DND-41 (cell line): ENCODE results near the gene CRACR2A.

Source experiments
- ATAC-seq: fragments of 200-7000 bp; cut with Tn5 transposase; 3 replicates; pipeline ENCODE4 v1.9.1; 2021; ENCODE audit warnings: low read depth; ENCODE audit not compliant: insufficient read depth
- DNase-seq: peaks from one replicate; pipeline ENCODE4 v3.0.0-alpha.2; 2020
- H2AFZ ChIP-seq: 2 replicates; pipeline ENCODE4 v1.6.0; 2012; ENCODE audit warnings: low read depth, low read length
- H3K27ac ChIP-seq: 2 replicates; pipeline ENCODE4 v1.5.1; 2012; ENCODE audit warnings: low read length, inconsistent platforms
- H3K27me3 ChIP-seq: fragments of 200-600 bp; sonication (generic); 2 replicates; pipeline ENCODE4 v1.6.0; 2012; ENCODE audit warnings: low read length, mild to moderate bottlenecking, inconsistent platforms; ENCODE audit not compliant: insufficient read depth, poor library complexity
- H3K36me3 ChIP-seq: 2 replicates; pipeline ENCODE4 v1.5.1; 2012; ENCODE audit warnings: low read length, inconsistent platforms; ENCODE audit not compliant: insufficient read depth
- H3K4me1 ChIP-seq: 2 replicates; pipeline ENCODE4 v1.5.1; 2012; ENCODE audit warnings: mild to moderate bottlenecking, low read length; ENCODE audit not compliant: insufficient read depth
- H3K4me2 ChIP-seq: 2 replicates; pipeline ENCODE4 v1.6.0; 2012; ENCODE audit warnings: mild to moderate bottlenecking, moderate library complexity, low read length, inconsistent platforms; ENCODE audit not compliant: insufficient read depth
- H3K4me3 ChIP-seq, 2 experiments: fragments of 200-600 bp in 1 of 2; shearing (Covaris generic) in 1 of 2; 2 replicates each; pipeline ENCODE4 v1.5.1; 2012 to 2016; ENCODE audit warnings: inconsistent platforms in 2 of 2, low read length in 2 of 2, mild to moderate bottlenecking in 2 of 2, low read depth in 1 of 2, moderate library complexity in 1 of 2
- H3K79me2 ChIP-seq: 2 replicates; pipeline ENCODE4 v1.6.0; 2012; ENCODE audit warnings: low read length, inconsistent platforms; ENCODE audit not compliant: insufficient read depth
- H3K9ac ChIP-seq: 2 replicates; pipeline ENCODE4 v1.6.0; 2012; ENCODE audit warnings: low read depth, mild to moderate bottlenecking, inconsistent platforms, low read length, moderate library complexity
- H3K9me3 ChIP-seq: 2 replicates; pipeline ENCODE4 v1.5.1; 2012; ENCODE audit warnings: low read length, moderate library complexity, mild to moderate bottlenecking, inconsistent platforms; ENCODE audit not compliant: insufficient read depth, severe bottlenecking
- H4K20me1 ChIP-seq: 2 replicates; pipeline ENCODE4 v1.6.0; 2012; ENCODE audit warnings: low read length; ENCODE audit not compliant: insufficient read depth
- CTCF ChIP-seq: IDR thresholded peaks from 2 replicates; pipeline ENCODE4 v1.5.1; 2012; ENCODE audit warnings: borderline replicate concordance, low read length, moderate library complexity, mild to moderate bottlenecking; ENCODE audit not compliant: poor library complexity, severe bottlenecking; ENCODE audit errors: extremely low read depth
- EZH2 ChIP-seq: IDR thresholded peaks from 3 replicates; pipeline ENCODE4 v1.6.1; 2012; ENCODE audit warnings: borderline replicate concordance, low read depth, mild to moderate bottlenecking, moderate library complexity, low read length, inconsistent platforms; ENCODE audit not compliant: severe bottlenecking

Gene CRACR2A

GRCh38 chr12:3790642-3791041 is 37.7 kb upstream of the CRACR2A start:
- H3K4me1 ChIP-seq: no peaks in the 10 kb centered on the region
- TF ChIP-seq CTCF (no peak), EZH2 (no peak)
- no peaks in the 10 kb centered on the region for H3K79me2 ChIP-seq
- H3K36me3 ChIP-seq: no peaks in the 10 kb centered on the region
- H3K27ac ChIP-seq: no peak overlapping the region
- no peak for DNase-seq
- H3K4me2 ChIP-seq: no peak overlapping the region
- ATAC-seq: no peak
- no peaks in the 10 kb centered on the region for H4K20me1 ChIP-seq
- H3K9ac ChIP-seq: no peak overlapping the region
- H2AFZ ChIP-seq: no peak overlapping the region
- H3K27me3 ChIP-seq: no peaks in the 10 kb centered on the region
- H3K4me3 ChIP-seq: no peak overlapping the region
- H3K9me3 ChIP-seq: no peaks in the 10 kb centered on the region

DNA sequence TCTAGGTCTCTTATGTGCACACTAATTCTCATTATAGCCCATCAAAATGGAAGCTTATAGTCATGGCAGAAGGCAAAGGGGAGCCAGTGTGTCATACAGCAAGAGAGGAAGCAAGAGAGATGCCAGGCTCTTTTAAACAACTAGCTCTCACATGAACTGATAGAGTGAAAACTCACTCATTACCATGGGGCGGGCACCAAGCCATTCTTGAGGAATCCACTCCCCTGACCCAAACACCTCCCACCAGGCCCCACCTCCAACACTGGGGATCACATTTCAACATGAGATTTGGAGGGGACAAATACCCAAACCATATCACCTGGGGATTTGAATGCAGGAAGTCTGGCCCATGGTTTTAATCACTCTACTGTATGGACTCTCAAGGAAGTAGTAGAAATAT is 36.9 kb upstream of the CRACR2A start:
- Histone ChIP-seq H3K9me3 (no peaks in the 10 kb centered on the region), H4K20me1 (no peaks in the 10 kb centered on the region), H2AFZ (no peak overlapping the region), H3K4me3 (no peak overlapping the region), H3K36me3 (no peaks in the 10 kb centered on the region), H3K4me2 (no peak overlapping the region), H3K27me3 (no peaks in the 10 kb centered on the region), H3K9ac (no peak overlapping the region), H3K79me2 (no peaks in the 10 kb centered on the region), H3K27ac (no peak overlapping the region), H3K4me1 (no peaks in the 10 kb centered on the region)
- ATAC-seq (no peak), DNase-seq (no peak)
- TF ChIP-seq EZH2: no peak
- TF ChIP-seq CTCF: no peak

- TF ChIP-seq CTCF (peak; percentile 82), EZH2 (no peak)
- Histone ChIP-seq H3K9me3 (no peaks in the 10 kb centered on the region), H3K27me3 (no peaks in the 10 kb centered on the region), H3K36me3 (no peaks in the 10 kb centered on the region), H3K27ac (no peak overlapping the region), H3K4me3 (no peak overlapping the region), H2AFZ (no peak overlapping the region), H3K4me2 (no peak overlapping the region), H3K4me1 (peaks cover 5% of the 10 kb centered on the region), H3K9ac (no peak overlapping the region), H3K79me2 (no peaks in the 10 kb centered on the region), H4K20me1 (no peaks in the 10 kb centered on the region)
- DNase-seq (peak; percentile 14), ATAC-seq (peak; percentile 62; the same call in 1 of the 3 replicates)
These were observed 24.4 kb upstream of the CRACR2A start for GRCh38 chr12:3777206-3777809.
